Endothelial cell of umbilical vein (primary cell): ENCODE data around the gene STX16. TPM values are rescaled to one million over a fixed set of nuclear protein-coding genes. Genes with fewer than 3 reads are reported as not detected.

ENCODE experiments used
- BruUV-seq: library from RNA; stranded (reverse); fragments of 400-500 nt; replicated peaks from 2 replicates; lab custom pipeline; 2021; lab: Mats Ljungman, UMichigan
- CTCF ChIA-PET: fragments of 300-600, 350-600 bp; sonication (Branson Sonifier 250); formaldehyde crosslinking; loops from one replicate; lab custom pipeline; 2021; ENCODE audit warnings: antibody characterized with exemption, inconsistent platforms; lab: Charles Lee
- POLR2A ChIA-PET: fragments of 300-600, 350-600 bp; sonication (Branson Sonifier 250); formaldehyde crosslinking; loops from one replicate; lab custom pipeline; 2021; ENCODE audit warnings: antibody characterized with exemption, inconsistent platforms; lab: Charles Lee
- DNase-seq: peaks from one replicate; pipeline ENCODE4 v3.0.0-alpha.2; 2011; ENCODE audit warnings: low read depth, low spot score
- FAIRE-seq: peaks from 2 replicates; lab custom pipeline; 2011; peaks lifted over from hg19 to GRCh38; lab: Jason Lieb, UNC
- H2AFZ ChIP-seq: 2 replicates; pipeline ENCODE4 v1.6.0; 2012; ENCODE audit warnings: low read depth, low read length, control low read depth, inconsistent platforms
- H3K27ac ChIP-seq: 2 replicates; pipeline ENCODE4 v1.5.1; 2011; ENCODE audit warnings: low read depth, mild to moderate bottlenecking, control low read depth, low read length, moderate library complexity; ENCODE audit not compliant: insufficient read depth
- H3K27me3 ChIP-seq, 2 experiments: 2 replicates each; pipeline versions ENCODE4 v1.6.0 to v1.6.1; 2011; ENCODE audit warnings: low read length in 2 of 2, mixed read lengths in 1 of 2; ENCODE audit not compliant: control insufficient read depth in 2 of 2, insufficient read depth in 2 of 2
- H3K36me3 ChIP-seq, 2 experiments: 2 replicates in 1 of 2; 3 replicates in 1 of 2; pipeline ENCODE4 v1.5.1; 2011; ENCODE audit warnings: low read length in 2 of 2, mild to moderate bottlenecking in 1 of 2, moderate library complexity in 1 of 2; ENCODE audit not compliant: control insufficient read depth in 2 of 2, insufficient read depth in 2 of 2; ENCODE audit errors: extremely low read depth in 1 of 2
- H3K4me1 ChIP-seq: 3 replicates; pipeline ENCODE4 v1.5.1; 2011; ENCODE audit warnings: mild to moderate bottlenecking, low read length; ENCODE audit not compliant: control insufficient read depth, insufficient read depth; ENCODE audit errors: extremely low read depth
- H3K4me2 ChIP-seq: 2 replicates; pipeline ENCODE4 v1.6.1; 2011; ENCODE audit warnings: low read length, control low read depth, mixed read lengths; ENCODE audit not compliant: insufficient read depth
- H3K4me3 ChIP-seq, 3 experiments: fragments of 200-600 bp in 1 of 3; sonication (generic), shearing (Covaris generic) in 1 of 3; replicated peaks in 1 of 3; 2 replicates each; pipeline ENCODE4 v1.5.1; 2011 to 2016; ENCODE audit warnings: control low read depth in 3 of 3, low read length in 3 of 3, mild to moderate bottlenecking in 2 of 3, inconsistent platforms in 1 of 3, low read depth in 1 of 3, moderate library complexity in 1 of 3; ENCODE audit not compliant: insufficient read depth in 1 of 3
- H3K79me2 ChIP-seq: 2 replicates; pipeline ENCODE4 v1.6.0; 2012; ENCODE audit warnings: low read length, inconsistent platforms; ENCODE audit not compliant: control insufficient read depth, insufficient read depth
- H3K9ac ChIP-seq: replicated peaks from 2 replicates; pipeline ENCODE3; 2011; ENCODE audit warnings: low read length, control low read depth; ENCODE audit not compliant: insufficient read depth; ENCODE audit errors: extremely low read depth
- H3K9me1 ChIP-seq: replicated peaks from 3 replicates; pipeline ENCODE4 v1.6.0; 2011; ENCODE audit warnings: mild to moderate bottlenecking, low read length; ENCODE audit not compliant: control insufficient read depth, insufficient read depth; ENCODE audit errors: extremely low read depth
- H3K9me3 ChIP-seq: replicated peaks from 2 replicates; pipeline ENCODE4 v1.5.1; 2012; ENCODE audit warnings: low read length, inconsistent platforms; ENCODE audit not compliant: control insufficient read depth, insufficient read depth
- H4K20me1 ChIP-seq: replicated peaks from 2 replicates; pipeline ENCODE3; 2011; ENCODE audit warnings: mild to moderate bottlenecking, low read length; ENCODE audit not compliant: control insufficient read depth, insufficient read depth; ENCODE audit errors: extremely low read depth
- EZH2 ChIP-seq: IDR thresholded peaks from 2 replicates; pipeline ENCODE4 v1.6.1; 2012; ENCODE audit warnings: borderline replicate concordance, low read depth, mild to moderate bottlenecking, moderate library complexity, low read length, inconsistent platforms; ENCODE audit not compliant: severe bottlenecking
- FOS ChIP-seq: IDR thresholded peaks from 2 replicates; pipeline ENCODE4 v1.6.1; 2011; ENCODE audit warnings: mild to moderate bottlenecking, low read length, moderate library complexity, borderline replicate concordance; ENCODE audit not compliant: insufficient read depth
- GATA2 ChIP-seq: IDR thresholded peaks from 2 replicates; pipeline ENCODE4 v1.7.0; 2011; ENCODE audit warnings: low read depth, mild to moderate bottlenecking, moderate library complexity, mixed read lengths, low read length; ENCODE audit not compliant: insufficient read length, insufficient read depth
- JUN ChIP-seq: IDR thresholded peaks from 2 replicates; pipeline ENCODE4 v1.6.1; 2011; ENCODE audit warnings: borderline replicate concordance, low read depth; ENCODE audit not compliant: insufficient read length, insufficient read depth
- MYC ChIP-seq: IDR thresholded peaks from one replicate; pipeline ENCODE4 v1.6.1; 2011; ENCODE audit warnings: mild to moderate bottlenecking, low read depth, low read length
- POLR2A ChIP-seq: IDR thresholded peaks from 2 replicates; pipeline ENCODE4 v1.6.1; 2012; ENCODE audit warnings: low read depth, mild to moderate bottlenecking, control low read depth, low read length
- POLR2AphosphoS5 ChIP-seq: IDR thresholded peaks from 2 replicates; pipeline ENCODE4 v1.6.1; 2012; ENCODE audit warnings: low read depth, mild to moderate bottlenecking, control low read depth, low read length, moderate library complexity; ENCODE audit not compliant: insufficient read depth
- dilution Hi-C: fragments of 300-500 bp; cut with MboI; formaldehyde crosslinking; loops from one replicate; pipeline ENCODE4 v1.15.0; 2019; ENCODE audit warnings: low sequenced_read_pairs; ENCODE audit not compliant: extremely low pct_ligation_motif_present
- intact Hi-C: fragments of 100-400 bp; cut with micrococcal nuclease; formaldehyde crosslinking; loops from one replicate; pipeline ENCODE4 v1.10.0; 2022
- polyA plus RNA-seq, 4 experiments: library from polyadenylated mRNA; depleted of rRNA in 3 of 4; stranded (reverse) in 3 of 4; unstranded in 1 of 4; fragments of >200 nt; gene quantifications; 2 replicates each; pipeline versions ENCODE4 v1.2.1 to v1.2.3, GENCODE V29; 2011 to 2012; ENCODE audit warnings: missing spikeins in 1 of 4
- total RNA-seq: library from RNA; stranded (reverse); gene quantifications from 2 replicates; pipeline ENCODE4 v1.2.3, GENCODE V29; 2021
- TF ChIP-seq, protein P1 (sequence below): IDR thresholded peaks from 2 replicates; pipeline ENCODE4 v1.6.1; 2011; ENCODE audit not compliant: insufficient read depth, insufficient read length
- TF ChIP-seq, protein P2 (sequence below), 2 donors: IDR thresholded peaks; 1 replicate in 1 of 2; 2 replicates in 1 of 2; pipeline ENCODE4 v1.5.1; 2011; ENCODE audit warnings: low read length in 2 of 2, mild to moderate bottlenecking in 2 of 2, moderate library complexity in 2 of 2, control low read depth in 1 of 2, inconsistent platforms in 1 of 2, low read depth in 1 of 2; ENCODE audit not compliant: insufficient read depth in 1 of 2; ENCODE audit errors: extremely low read depth in 1 of 2

The STX16 gene
- total and polyA plus RNA-seq, 2 donors (not counting 3 experiments of a cell fraction or from before 2014, with no cell fraction given): 43.1 to 63.5 TPM

- dilution Hi-C loops: loop anchor here (25.0 kb wide), 1 partner anchor 229 kb away; no protein-coding TSS in a partner anchor
- no peak overlapping the region for H3K9ac ChIP-seq
- H3K36me3 ChIP-seq: no peaks in the 10 kb centered on the region
- no peak overlapping the region for H3K4me2 ChIP-seq
- H3K4me3 ChIP-seq: no peak overlapping the region
- no peaks in the 10 kb centered on the region for H3K79me2 ChIP-seq
- BruUV-seq: no TSS peak
- H3K9me1 ChIP-seq: no peaks in the 10 kb centered on the region
- H3K9me3 ChIP-seq: no peaks in the 10 kb centered on the region
- intact Hi-C loops: no loop called here
- no peak for TF ChIP-seq POLR2A
- TF ChIP-seq, protein P1, sequence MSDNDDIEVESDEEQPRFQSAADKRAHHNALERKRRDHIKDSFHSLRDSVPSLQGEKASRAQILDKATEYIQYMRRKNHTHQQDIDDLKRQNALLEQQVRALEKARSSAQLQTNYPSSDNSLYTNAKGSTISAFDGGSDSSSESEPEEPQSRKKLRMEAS: no peak
- TF ChIP-seq, protein P2, sequence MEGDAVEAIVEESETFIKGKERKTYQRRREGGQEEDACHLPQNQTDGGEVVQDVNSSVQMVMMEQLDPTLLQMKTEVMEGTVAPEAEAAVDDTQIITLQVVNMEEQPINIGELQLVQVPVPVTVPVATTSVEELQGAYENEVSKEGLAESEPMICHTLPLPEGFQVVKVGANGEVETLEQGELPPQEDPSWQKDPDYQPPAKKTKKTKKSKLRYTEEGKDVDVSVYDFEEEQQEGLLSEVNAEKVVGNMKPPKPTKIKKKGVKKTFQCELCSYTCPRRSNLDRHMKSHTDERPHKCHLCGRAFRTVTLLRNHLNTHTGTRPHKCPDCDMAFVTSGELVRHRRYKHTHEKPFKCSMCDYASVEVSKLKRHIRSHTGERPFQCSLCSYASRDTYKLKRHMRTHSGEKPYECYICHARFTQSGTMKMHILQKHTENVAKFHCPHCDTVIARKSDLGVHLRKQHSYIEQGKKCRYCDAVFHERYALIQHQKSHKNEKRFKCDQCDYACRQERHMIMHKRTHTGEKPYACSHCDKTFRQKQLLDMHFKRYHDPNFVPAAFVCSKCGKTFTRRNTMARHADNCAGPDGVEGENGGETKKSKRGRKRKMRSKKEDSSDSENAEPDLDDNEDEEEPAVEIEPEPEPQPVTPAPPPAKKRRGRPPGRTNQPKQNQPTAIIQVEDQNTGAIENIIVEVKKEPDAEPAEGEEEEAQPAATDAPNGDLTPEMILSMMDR (IDR thresholded peaks at IDR 0.05; ENCODE audit: extremely low read depth in 1 of 2, insufficient read depth in 1 of 2, low read depth in 1 of 2, low read length in 2 of 2): no peak
- TF ChIP-seq MYC: no peak
- TF ChIP-seq FOS: no peak
- no peak for TF ChIP-seq POLR2AphosphoS5
- TF ChIP-seq GATA2: no peak
- no peak for TF ChIP-seq JUN
- no peak for TF ChIP-seq EZH2
- peaks cover 0 to 1% of the 10 kb centered on the region in 2 experiments for H3K27me3 ChIP-seq
- no peak for FAIRE-seq
- H3K27ac ChIP-seq: no peak overlapping the region
- no peaks in the 10 kb centered on the region for H3K4me1 ChIP-seq
- POLR2A ChIA-PET: no interaction called here
- no peak overlapping the region for H2AFZ ChIP-seq
- DNase-seq: no peak
- CTCF ChIA-PET: no interaction called here
- H4K20me1 ChIP-seq: no peaks in the 10 kb centered on the region
Measured at GRCh38 chr20:58608096-58608840, 42.8 kb upstream of the STX16 start.
